GM19455 (cell line): ENCODE results near the gene SEC31B.

Experiments
- ATAC-seq: cut with Tn5 transposase; IDR thresholded peaks from one replicate; pipeline ENCODE4 v1.9.1; 2021; ENCODE audit not compliant: unreplicated experiment

SEC31B gene, protein sequence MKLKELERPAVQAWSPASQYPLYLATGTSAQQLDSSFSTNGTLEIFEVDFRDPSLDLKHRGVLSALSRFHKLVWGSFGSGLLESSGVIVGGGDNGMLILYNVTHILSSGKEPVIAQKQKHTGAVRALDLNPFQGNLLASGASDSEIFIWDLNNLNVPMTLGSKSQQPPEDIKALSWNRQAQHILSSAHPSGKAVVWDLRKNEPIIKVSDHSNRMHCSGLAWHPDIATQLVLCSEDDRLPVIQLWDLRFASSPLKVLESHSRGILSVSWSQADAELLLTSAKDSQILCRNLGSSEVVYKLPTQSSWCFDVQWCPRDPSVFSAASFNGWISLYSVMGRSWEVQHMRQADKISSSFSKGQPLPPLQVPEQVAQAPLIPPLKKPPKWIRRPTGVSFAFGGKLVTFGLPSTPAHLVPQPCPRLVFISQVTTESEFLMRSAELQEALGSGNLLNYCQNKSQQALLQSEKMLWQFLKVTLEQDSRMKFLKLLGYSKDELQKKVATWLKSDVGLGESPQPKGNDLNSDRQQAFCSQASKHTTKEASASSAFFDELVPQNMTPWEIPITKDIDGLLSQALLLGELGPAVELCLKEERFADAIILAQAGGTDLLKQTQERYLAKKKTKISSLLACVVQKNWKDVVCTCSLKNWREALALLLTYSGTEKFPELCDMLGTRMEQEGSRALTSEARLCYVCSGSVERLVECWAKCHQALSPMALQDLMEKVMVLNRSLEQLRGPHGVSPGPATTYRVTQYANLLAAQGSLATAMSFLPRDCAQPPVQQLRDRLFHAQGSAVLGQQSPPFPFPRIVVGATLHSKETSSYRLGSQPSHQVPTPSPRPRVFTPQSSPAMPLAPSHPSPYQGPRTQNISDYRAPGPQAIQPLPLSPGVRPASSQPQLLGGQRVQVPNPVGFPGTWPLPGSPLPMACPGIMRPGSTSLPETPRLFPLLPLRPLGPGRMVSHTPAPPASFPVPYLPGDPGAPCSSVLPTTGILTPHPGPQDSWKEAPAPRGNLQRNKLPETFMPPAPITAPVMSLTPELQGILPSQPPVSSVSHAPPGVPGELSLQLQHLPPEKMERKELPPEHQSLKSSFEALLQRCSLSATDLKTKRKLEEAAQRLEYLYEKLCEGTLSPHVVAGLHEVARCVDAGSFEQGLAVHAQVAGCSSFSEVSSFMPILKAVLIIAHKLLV

DNA sequence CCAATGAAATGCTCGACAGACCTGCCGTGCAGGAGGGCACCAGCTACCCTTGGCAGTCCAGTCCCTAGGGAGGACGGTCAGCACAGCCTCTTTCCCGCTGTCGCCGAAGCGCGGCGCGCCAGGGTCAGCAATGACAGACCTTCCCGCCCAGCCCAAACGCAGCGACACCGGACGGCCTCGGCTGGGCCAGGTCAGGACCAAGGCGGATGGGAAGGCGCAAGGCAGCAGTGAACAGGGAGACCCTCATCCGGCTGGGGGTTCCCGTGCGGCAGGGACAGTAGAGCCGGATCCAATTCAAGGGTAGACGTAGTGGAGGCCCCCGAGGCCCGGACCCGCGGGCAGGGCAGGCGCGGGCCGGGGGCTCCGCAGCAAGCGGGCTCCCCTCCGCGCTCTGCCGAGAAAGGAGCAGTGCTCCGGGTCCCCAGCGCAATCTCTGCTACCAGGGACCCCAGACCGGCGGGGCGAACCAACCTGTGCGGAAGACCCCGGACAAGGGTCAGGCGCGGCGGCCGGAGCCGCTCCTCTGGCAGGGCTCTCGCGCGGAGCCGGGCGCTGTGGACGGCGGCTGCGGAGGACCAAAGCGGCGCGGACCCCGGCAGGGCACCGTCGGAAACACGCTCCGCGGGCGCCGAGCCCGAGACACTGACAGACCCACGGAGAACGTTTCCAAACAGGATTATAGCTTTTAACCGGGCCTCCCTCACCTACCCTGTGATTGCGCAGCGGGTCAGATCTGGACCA lies at the start of gene SEC31B:
TSS of gene SEC31B (minus strand) at position 551 of the 741 bp plus-strand sequence. CDS start 2,909 bp downstream, outside the sequence.
- ATAC-seq: no peak

DNA sequence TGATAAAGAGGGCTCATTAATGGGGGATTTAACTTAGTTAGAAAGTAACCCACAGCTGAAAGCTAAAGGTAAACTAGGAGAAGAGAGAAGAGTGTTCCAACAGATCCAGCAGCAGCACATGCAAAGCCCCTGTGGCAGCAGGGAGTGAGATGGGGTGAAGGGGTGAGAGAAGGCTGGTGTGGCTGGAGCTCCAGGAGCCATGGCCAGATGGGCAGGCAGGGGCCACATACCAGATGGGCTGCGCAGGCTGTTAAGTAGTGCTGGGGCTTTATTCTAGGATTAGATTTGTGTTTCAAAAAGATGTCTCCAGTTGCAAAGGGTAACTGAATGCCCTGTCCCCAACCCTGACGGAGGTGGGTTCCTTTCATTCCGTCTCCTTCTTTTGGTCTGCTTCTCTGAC lies 49.3 kb upstream of the SEC31B start:
- ATAC-seq: no peak

DNA sequence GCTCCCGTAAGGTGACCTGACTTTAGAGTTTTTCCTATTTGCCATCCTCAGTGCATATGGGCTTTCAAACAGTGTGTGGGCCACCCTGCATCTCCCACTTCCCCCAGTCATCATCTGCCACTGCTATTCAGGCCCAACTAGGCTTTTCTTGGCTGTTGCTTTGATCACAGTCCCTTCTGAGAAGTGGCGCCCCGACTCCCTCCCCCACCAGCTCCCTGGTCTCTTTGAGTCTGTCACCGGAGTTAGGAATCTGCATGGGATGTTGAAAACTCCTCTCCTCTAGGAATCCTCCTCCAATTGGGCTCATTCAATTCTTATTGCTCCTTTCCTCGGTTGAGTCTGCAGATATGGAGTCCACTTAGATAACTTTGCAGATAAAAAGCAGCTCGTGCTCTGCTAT lies 48.2 kb upstream of the SEC31B start:
- no peak for ATAC-seq

DNA sequence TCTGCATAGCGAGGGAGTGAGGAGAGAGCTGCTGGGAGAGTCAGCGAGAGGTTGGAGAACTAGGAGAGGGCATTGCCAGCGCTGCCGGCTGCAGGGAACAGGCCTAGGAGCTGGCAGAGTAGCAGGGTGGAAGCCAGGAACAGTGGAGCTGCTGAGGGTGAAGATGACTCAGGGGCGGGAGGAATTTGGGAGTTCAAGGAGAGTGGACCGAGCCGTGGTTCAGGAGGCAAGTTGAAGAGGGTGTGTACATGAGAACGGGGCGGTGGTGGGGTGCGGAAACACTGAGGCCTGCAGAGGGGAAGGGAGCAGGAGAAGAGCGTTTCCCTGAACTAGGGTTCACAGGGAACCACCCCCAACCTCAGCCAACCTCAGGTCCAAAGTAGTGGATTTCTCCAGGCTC lies 47.6 kb upstream of the SEC31B start:
- ATAC-seq: no peak

DNA sequence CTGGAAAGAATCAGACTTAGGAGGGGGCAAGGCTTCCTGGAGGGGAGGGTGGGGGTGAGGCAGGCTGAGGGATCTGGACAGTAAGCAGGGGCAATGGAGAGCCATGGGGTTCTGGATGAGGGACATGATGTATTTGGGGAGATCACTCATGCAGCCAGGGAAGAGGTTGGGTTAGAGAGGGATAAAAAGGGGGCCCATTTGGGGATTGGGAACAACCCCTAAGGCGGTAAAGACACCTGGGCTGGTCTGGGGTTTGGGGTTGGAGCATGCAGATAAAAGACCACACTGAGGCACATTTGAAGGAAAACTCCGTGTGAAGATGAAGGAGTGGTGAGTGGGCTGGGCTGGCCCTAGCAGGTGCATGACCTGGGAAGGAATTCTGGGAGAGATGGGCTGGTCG lies 46.9 kb upstream of the SEC31B start:
- no peak for ATAC-seq

DNA sequence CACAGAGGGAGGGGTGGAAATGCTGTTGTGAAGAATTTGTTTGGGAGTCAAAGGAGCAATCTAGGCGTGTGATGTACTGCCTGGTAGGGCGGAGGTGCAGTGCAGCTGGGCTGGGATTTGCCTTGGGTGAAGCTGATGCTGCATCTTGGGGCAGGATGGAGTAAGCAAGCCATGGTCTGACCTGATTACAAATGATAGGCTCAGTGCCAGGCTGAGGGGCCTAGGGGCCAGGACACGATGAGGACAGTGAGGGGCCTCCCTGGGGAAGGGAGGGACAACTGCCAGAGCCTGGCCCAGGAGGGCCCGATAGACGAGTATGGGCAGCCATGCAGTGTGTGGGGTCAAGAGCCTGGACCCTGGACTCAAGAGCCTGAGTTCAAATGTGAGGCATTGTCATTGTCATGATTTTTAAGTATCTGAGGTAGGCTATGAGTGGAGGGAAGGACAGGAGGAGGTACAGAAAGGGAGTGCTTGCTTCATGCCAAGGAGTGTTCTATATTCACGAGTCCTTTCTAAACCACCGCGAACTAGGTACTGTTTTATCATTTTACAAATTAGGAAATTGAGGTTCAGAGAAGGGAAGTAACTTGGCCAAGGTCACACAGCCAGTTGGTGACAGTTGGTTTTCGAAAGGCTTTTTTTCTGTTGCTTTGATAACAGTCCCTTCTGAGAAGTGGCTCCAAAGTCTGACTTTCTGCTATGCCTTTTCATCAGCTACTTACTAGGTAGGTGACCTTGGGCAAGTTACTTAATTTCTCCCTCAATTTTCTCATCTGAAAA lies 45.7 kb upstream of the SEC31B start:
- no peak for ATAC-seq

DNA sequence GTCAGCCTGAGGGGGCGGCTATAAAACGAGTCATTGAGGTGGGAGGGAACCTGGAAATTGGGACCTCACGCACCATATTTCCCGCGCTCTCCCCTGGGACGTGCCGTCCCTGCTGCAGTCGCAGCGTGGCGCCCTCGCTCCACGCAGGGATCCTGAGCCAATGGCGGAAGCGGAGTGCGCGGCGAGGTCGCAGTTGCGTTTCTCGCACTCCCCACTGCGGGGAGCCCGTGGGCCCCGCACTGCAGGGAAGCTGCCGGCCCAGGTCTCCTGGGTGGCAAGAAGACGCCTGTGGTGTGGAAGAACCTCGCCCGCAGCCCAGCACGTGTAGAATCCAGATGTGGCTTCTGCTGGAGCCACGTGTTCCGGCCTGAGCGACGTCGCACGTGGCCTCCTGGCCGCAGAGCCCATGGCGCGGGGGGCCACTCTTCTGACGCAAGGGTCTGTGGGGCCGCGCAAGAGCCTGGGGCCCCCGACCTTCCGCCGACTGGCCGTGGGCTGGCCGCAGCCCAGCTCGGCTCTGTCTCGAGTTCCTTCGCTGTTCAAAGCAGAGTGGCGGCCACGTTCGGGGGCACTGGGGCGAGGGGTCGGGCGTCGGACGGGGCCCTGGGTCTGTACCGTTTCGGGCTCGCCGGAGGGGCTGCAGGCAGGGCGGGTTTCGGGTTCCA lies 42.5 kb upstream of the SEC31B start:
- ATAC-seq: peak; percentile 61

DNA sequence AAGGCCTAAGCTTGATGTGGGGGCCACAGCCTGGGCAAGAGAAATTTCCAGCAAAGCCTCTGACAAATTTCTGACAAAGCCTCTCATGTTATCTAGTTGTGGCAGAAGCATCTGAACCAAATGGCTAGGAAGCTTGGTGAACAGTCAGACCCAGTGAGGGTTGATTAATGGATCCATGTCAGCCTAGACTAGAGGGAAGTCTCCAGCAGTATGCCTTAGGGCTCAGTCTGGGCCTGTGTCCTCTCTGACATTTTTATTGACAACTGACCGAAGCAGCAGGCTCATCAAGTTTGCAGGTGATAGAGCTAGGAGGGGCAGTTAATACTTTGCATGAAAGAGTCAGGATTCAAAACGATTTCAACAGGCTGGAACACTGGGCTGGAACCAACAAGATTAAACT lies 41.3 kb upstream of the SEC31B start:
- ATAC-seq: no peak

DNA sequence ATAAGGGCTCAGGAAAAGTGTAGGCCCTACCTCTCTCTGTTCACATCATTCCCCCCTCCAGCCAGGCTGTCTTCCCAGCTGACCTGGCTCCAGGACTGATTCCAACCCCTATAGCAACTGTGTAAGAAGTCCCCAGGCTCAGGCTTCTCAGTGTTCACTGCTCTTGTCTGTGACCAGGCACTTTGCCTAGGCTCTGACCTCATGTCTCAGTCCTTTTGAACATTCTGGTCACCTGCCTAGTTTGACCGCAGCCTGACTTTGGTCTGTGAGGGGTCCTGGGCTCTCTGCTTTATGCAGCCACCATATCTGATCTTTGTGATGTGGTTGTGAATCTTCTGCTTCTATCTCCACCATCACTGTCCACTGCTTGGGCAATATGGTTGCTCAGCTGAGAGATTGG lies 40.6 kb upstream of the SEC31B start:
- no peak for ATAC-seq

DNA sequence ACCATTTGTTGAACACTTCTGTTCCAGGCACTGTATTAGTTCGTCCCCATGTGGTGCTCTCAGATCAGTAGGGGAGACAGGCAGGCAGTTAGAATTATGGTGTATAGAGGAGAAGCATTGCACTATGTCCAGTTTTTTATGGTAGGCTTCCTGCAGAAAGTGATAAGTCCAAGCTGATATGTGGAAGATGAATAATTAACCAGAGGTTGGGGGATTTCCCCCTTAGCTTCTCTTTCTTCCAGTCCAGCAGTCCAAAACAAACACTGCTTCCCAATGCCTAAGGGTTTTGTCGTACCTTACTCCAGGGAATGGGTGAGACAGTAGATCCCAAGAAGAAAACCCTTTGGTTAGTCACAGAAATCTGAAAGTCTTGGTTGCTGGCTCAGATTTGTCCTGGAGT lies 35.2 kb upstream of the SEC31B start:
- no peak for ATAC-seq

DNA sequence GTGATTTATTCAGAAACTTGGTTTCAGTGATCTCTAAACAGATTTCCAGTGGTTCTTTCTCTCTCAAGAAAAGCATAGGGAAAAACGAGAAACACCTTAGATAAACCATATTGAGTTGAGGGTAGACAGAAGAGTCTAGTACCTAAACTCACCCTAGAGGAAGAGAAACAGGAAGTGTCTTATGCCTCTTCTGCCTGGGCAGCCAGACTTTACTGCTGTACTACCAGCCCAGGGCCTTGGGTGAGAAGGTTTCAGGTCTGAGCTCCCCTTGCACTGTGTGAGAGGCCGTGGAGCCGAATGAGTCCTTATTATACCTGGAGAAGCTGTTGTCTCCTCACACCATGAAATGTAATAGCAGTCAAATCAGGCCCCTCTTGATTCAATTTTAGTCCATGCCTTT lies 34.3 kb upstream of the SEC31B start:
- no peak for ATAC-seq

DNA sequence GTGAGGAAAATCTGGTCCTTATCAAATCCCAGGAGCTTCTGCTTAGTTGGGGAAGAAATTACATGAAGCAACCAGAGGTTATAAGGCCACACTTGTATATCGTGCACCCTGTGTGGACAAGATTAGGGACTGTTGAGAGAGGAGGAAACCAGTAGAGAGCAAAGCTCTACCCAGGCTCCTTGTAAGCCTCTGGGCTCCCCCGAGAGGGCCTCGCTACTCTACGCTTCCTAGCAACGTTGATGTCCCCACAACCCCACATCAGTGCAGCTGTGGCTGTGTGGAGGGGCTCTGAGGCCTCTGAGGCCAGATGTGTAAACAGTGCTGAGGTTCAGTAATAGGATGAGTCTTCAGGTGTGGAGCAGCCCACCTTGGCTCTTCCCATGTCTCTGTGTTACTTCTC lies 32.1 kb upstream of the SEC31B start:
- ATAC-seq: no peak

DNA sequence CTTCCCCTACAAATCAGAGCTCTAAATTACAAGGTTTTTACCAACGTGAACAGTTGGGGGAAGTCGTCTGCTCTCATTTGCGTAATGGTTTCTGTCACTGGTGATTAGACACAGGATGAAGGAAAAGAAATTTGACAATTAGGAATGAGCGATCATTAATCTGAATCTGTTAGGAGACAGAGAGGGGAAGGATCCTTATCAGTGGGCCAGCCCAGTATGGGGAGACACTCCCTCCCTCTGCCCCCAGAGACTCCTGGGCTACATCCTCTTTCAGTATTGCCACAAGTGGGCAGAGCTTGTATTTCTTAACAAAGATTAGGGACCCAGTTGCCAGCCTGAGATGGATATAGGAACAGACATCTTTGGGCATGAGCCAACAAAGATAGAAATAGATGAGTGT lies 31.5 kb upstream of the SEC31B start:
- ATAC-seq: no peak

DNA sequence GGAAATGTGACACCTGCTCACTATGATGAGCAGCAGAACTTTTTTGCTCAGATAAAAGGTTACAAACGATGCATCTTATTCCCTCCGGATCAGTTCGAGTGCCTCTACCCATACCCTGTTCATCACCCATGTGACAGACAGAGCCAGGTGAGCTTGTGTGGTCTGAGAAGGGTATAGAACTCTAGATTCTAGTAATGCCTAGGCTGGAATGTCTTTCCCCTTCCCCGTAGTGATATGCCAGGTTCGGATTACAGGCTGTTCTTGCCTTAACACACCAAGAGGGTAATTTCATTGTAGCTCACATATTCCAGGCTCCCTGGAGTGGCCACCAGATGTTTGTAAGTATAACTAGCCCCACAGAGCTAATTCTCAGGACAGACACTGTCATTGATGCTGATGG lies 25.3 kb upstream of the SEC31B start:
- ATAC-seq: no peak

DNA sequence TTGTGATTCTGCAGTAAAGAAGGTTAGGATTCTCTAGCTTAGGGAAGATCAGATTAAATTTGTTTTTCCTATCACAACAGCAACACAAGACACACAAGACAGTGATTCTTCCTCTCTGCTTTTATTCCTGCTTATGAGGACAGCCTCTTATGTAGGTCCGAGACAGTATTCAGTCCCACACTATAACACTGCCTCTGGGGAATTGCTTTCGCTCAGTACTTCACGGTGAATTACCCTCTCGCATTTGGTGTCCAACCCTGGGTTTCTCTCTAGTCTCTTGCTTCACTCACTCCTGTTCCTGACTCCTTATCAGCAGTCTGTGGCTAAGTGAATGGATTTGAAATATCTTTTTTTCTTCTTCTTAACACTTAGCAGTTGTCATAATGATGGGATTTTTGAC lies 17.8 kb upstream of the SEC31B start:
- no peak for ATAC-seq

DNA sequence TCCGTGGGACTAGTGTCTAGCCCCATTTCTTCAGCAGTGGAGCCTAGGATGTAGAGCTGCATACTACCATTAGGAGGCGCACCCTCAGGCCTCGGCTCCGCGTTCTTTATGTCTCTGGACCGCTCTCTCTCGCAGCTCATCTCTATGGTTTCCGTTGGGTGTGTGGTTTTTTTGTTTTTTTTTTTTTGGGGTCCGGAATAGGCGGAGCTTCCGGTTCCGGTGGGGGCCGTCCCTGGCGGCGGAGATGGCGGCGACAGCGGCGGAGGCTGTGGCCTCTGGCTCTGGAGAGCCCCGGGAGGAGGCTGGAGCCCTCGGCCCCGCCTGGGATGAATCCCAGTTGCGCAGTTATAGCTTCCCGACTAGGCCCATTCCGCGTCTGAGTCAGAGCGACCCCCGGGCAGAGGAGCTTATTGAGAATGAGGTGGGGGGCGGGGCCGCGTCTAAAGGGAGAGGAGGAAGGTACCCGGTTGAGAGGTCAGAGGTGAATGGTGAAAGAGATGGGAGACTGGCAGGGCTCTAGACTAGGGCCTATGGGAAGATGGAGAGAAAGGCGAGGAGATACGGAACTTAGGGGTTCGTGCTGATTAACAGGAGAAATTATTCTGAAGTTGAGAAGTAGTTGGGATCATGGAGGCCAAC lies 16.2 kb upstream of the SEC31B start, which contains the start of gene HIF1AN:
TSS of gene HIF1AN (plus strand) at position 229 of the 639 bp plus-strand sequence. CDS start at position 245, 16 bp downstream.
- ATAC-seq: peak; percentile 98

DNA sequence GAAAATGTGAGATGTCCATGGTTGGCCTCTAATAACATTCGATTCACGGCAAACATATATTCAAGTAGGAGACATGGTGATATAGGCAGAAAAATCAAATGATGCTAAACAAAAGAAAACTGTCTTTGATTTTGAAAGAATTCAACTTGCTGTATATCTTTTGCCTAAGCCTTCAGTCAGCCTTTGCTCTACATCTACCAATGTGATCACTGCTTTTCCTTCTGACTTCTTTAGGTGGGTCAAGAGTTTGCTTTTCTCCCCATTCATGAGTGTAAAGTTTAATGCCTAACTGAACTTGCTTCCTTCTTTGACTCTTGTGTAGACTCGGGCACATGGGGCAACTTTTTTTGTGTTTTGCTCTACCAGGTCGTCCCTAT lies 15.7 kb upstream of the SEC31B start:
- ATAC-seq: no peak

DNA sequence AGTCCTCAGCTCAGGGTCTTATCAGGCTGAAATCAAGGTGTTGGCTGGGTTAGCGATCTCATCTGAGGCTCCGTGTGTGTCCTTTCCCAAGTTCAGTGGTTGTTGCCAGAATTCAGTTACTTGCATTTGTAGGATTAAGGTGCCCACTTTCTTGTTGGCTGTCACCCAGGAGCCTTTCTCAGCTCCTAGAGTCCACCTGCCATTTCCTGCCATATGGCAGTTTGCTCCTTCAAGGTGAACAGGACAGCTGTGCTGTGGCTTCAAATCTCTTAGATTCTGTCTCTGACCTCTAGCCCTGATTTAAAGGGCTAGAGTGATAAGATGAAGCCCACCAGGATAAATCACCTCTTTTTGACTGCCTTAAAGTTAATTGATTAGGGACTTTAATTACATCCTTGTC lies 15.1 kb upstream of the SEC31B start:
- no peak for ATAC-seq

DNA sequence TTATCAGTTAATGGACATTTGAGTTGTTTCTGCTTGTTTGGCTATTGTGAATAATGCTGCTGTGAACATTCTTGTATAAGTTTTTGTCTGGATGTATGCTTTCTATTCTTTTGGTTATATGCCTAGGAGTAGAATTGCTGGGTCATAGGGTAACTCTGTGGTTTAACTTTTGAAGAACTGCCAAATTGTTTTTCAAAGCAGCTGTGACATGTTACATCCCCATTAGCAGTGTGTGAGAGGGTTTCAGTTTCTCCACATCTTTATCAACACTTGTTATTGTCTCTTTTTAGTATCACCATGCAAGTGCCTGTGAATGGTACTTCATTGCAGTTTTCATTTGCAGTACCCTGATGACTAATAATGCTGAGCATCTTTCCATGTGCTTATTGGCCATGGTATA lies 12.1 kb upstream of the SEC31B start:
- no peak for ATAC-seq
